ENCODE measurements around the gene UPB1. TPM values are rescaled to one million over a fixed set of nuclear protein-coding genes. Genes with fewer than 3 reads are reported as not detected.

Gene UPB1
- total RNA-seq, 4 donors from 2014 or later, result 0.57 TPM; not detected in 3

DNA sequence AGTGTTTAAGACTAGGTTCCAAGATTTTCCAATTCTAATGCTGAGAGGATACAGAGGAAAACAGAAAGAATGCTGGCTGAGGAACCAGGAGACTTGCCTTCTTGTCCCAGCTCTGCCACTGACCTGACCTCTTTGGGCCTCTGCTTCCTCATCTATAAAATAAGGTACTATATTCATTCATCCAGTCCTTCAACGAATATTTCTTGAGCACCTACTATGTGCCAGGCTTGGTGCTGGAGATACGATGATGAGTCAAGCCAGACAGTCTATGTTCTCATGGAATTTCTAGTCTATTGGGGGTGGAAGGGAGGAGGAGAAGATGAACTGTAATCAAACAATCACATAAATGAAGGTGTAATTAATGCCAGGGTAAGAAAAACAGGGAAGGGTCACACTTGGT, 27.8 kb upstream of the UPB1 start:
- Histone ChIP-seq H3K9me3 (no peaks in the 10 kb centered on the region), H3K4me3 (no peak overlapping the region), H3K27me3 (no peaks in the 10 kb centered on the region), H3K27ac (peak overlapping the region in 2 of 4 donors; percentile 6 to 54), H3K36me3 (no peaks in the 10 kb centered on the region), H3K4me1 (peaks cover 0 to 28% (median 0%) of the 10 kb centered on the region in 3 donors)
- no peak for DNase-seq
- 69 to 79% methylated on average over 2 of the region's 2 CpGs for WGBS, 2 donors
- intact Hi-C loops (cut with DNase I), result no loop called here
- TF ChIP-seq POLR2A (IDR thresholded peaks at IDR 0.05) (no peak), CTCF (IDR thresholded peaks at IDR 0.05) (no peak)

DNA sequence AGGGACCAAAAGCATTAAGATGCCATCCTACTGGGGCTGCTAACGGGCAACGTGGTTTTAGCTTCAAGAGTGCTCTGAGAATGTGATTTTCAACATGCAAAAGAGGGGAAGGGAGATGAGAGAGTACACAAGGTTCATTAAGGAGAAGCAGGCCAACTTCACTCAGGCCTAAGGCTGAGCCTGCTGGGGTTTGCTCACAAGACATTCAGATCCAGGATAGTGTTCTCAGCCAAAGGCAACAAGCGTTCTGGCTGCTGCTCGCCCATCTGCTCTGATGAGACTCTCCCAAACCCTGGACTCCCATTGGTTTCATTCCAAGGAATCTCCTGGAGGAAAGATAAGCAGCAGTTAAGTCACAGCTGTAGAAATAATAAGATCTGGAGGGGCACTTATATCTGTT, 23.6 kb upstream of the UPB1 start:
- intact Hi-C loops (cut with DNase I), result no loop called here
- no peaks in the 10 kb centered on the region for H3K36me3 ChIP-seq
- DNase-seq, result no peak
- 81 to 91% methylated on average over 3 to 4 of the region's 4 CpGs for WGBS, 2 donors
- H3K27ac ChIP-seq, result peak overlapping the region in 1 of 4 donors; percentile 37
- H3K4me3 ChIP-seq, result no peak overlapping the region
- H3K4me1 ChIP-seq, result peaks cover 0 to 13% (median 0%) of the 10 kb centered on the region in 3 donors
- no peaks in the 10 kb centered on the region for H3K9me3 ChIP-seq
- TF ChIP-seq CTCF (IDR thresholded peaks at IDR 0.05), result no peak
- TF ChIP-seq POLR2A (IDR thresholded peaks at IDR 0.05), result no peak
- no peaks in the 10 kb centered on the region for H3K27me3 ChIP-seq

DNA sequence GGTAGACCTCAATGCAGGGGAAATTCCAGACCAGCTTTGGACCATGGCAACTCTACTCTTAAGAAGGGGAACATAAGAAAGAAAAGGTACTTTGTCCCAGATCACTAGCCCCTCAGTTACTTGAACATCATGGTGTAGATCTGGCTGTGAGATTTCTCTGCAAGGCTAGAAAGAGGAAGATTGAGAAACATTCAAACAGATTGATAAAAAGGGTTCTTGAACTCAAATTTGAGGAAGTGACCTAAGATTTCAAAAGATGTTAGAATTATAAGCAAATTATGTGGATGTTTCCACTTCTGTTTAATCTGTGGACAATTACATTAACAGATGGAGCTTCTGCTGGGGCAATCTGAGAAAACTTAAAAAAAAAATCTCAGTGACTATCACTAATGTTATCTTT, 21.8 kb upstream of the UPB1 start:
- Histone ChIP-seq H3K4me1 (no peaks in the 10 kb centered on the region), H3K36me3 (no peaks in the 10 kb centered on the region), H3K4me3 (no peak overlapping the region), H3K27ac (no peak overlapping the region), H3K9me3 (no peaks in the 10 kb centered on the region), H3K27me3 (no peaks in the 10 kb centered on the region)
- intact Hi-C loops (cut with DNase I), result no loop called here
- DNase-seq, result no peak
- TF ChIP-seq CTCF (IDR thresholded peaks at IDR 0.05) (no peak), POLR2A (IDR thresholded peaks at IDR 0.05) (no peak)

- intact Hi-C loops (cut with DNase I), result no loop called here
- Histone ChIP-seq H3K36me3 (no peaks in the 10 kb centered on the region), H3K4me3 (no peak overlapping the region), H3K27ac (no peak overlapping the region), H3K9me3 (no peaks in the 10 kb centered on the region), H3K4me1 (no peaks in the 10 kb centered on the region), H3K27me3 (no peaks in the 10 kb centered on the region)
- WGBS, 2 donors, result 40 to 45% methylated on average over 3 of the region's 3 CpGs
- no peak for TF ChIP-seq POLR2A (IDR thresholded peaks at IDR 0.05)
- no peak for TF ChIP-seq CTCF (IDR thresholded peaks at IDR 0.05)
- DNase-seq, result no peak
These were observed 20.9 kb upstream of the UPB1 start for GRCh38 chr22:24474221-24474620.

DNA sequence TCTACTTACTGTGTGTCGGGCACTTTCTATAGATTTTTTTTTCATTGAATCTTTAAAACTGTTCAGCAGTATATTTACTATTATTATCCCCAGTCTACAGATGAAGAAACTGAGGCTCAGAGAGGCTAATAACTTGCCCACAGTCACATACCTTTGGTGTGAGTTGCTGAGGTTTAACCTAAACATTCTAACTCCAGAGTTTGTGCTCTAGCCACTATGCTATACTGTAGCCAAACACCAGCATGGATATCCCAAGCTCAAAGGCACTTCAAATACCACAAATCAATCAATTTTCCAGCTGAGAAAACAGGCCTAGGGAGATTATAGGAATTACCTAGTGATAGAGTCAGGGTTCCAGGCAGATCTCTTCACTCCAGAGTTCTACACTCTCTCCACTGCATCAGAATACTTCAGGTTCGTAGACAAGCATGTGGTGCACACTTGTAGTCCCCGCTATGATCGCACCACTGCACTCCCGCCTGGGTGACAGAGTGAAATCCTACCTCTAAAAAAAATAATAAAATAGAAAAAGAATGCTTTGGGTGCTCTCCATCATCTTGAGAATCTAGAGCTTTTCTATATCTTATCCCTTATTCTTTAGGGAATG, 20.4 kb upstream of the UPB1 start:
- Histone ChIP-seq H3K27ac (no peak overlapping the region), H3K4me1 (no peaks in the 10 kb centered on the region), H3K4me3 (no peak overlapping the region), H3K9me3 (no peaks in the 10 kb centered on the region), H3K27me3 (no peaks in the 10 kb centered on the region), H3K36me3 (no peaks in the 10 kb centered on the region)
- DNase-seq, result no peak
- intact Hi-C loops (cut with DNase I), result no loop called here
- WGBS, 2 donors, result 83% methylated on average over 5 of the region's 5 CpGs
- no peak for TF ChIP-seq POLR2A (IDR thresholded peaks at IDR 0.05)
- TF ChIP-seq CTCF (IDR thresholded peaks at IDR 0.05), result no peak
